Calu3 (cell line): ENCODE measurements around the gene GIMAP1. TPM values are rescaled to one million over a fixed set of nuclear protein-coding genes. Genes with fewer than 3 reads are reported as not detected.

Source experiments
- BruUV-seq: library from RNA; stranded (reverse); fragments of 400-500 nt; replicated peaks from 2 replicates; lab custom pipeline; 2021; lab: Mats Ljungman, UMichigan
- CTCF ChIA-PET: fragments of 300-600 bp; sonication (Branson Sonifier 250); formaldehyde crosslinking; loops from one replicate; lab custom pipeline; 2022; ENCODE audit warnings: antibody characterized with exemption; lab: Charles Lee
- DNase-seq: peaks from one replicate; pipeline ENCODE4 v3.0.0; 2022
- H3K27ac Mint-ChIP-seq: one replicate; pipeline ENCODE4 v1.8.0; 2022; ENCODE audit warnings: mixed read lengths; ENCODE audit not compliant: unreplicated experiment
- H3K27me3 Mint-ChIP-seq: one replicate; pipeline ENCODE4 v1.8.0; 2022; ENCODE audit warnings: mixed read lengths; ENCODE audit not compliant: unreplicated experiment
- H3K36me3 Mint-ChIP-seq: one replicate; pipeline ENCODE4 v1.8.0; 2022; ENCODE audit warnings: mild to moderate bottlenecking, moderate library complexity, mixed read lengths; ENCODE audit not compliant: insufficient read depth, unreplicated experiment
- H3K4me1 Mint-ChIP-seq: one replicate; pipeline ENCODE4 v1.8.0; 2022; ENCODE audit warnings: mild to moderate bottlenecking, low read depth, mixed read lengths; ENCODE audit not compliant: unreplicated experiment
- H3K4me3 Mint-ChIP-seq: one replicate; pipeline ENCODE4 v1.8.0; 2022; ENCODE audit warnings: mild to moderate bottlenecking, low read depth, moderate library complexity, mixed read lengths; ENCODE audit not compliant: unreplicated experiment
- H3K9me3 Mint-ChIP-seq: one replicate; pipeline ENCODE4 v1.8.0; 2022; ENCODE audit warnings: low read depth, mixed read lengths; ENCODE audit not compliant: unreplicated experiment
- CTCF ChIP-seq: fragments of 200-600 bp; IDR thresholded peaks from one replicate; pipeline ENCODE4 v1.8.0; 2022; ENCODE audit warnings: antibody characterized with exemption; ENCODE audit not compliant: unreplicated experiment
- intact Hi-C: fragments of 100-400 bp; cut with micrococcal nuclease; formaldehyde crosslinking; loops from one replicate; pipeline ENCODE4 v1.10.0; 2022; ENCODE audit not compliant: unreplicated experiment
- total RNA-seq: library from RNA; stranded (reverse); gene quantifications from 2 replicates; pipeline ENCODE4 v1.2.3, GENCODE V29; 2022

The GIMAP1 gene
- total RNA-seq, 1 experiment from 2014 or later: not detected

DNA sequence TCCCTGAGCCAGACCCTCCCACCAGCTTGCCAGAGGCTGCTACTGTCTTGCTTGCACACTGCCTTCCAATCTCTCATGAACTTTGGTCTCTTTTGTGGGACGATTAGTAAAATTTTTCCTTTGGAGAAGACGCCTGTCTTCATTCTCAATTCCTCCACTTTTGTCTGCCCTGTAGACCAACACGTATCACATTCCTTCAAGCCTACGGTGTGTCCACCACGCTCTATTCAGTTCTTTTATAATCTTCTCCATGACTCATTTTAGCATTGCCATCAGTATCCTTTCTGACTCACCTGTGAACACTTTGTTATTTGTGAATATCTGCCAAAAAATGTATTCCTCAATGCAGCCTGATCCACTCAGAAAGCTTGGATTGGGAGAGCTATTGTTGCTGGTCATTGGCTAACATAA lies 22.2 kb downstream of the GIMAP1 start:
- CTCF ChIA-PET: interaction anchor here (0.7 to 1.0 kb wide), 3 partner anchors 16 to 20 kb away, joined by 3 read pairs; no protein-coding TSS in a partner anchor
- DNase-seq: no peak
- no peaks in the 10 kb centered on the region for H3K9me3 Mint-ChIP-seq
- H3K36me3 Mint-ChIP-seq: no peaks in the 10 kb centered on the region
- BruUV-seq: no TSS peak
- no peak for TF ChIP-seq CTCF
- peaks cover 83% of the 10 kb centered on the region for H3K27me3 Mint-ChIP-seq
- H3K4me1 Mint-ChIP-seq: no peaks in the 10 kb centered on the region
- H3K27ac Mint-ChIP-seq: no peak overlapping the region
- intact Hi-C loops: no loop called here
- H3K4me3 Mint-ChIP-seq: no peak overlapping the region

- CTCF ChIA-PET: interaction anchor here (0.7 to 1.0 kb wide), 3 partner anchors 15 to 20 kb away, joined by 3 read pairs; no protein-coding TSS in a partner anchor
- Mint-ChIP-seq H3K4me1 (no peaks in the 10 kb centered on the region), H3K27ac (no peak overlapping the region), H3K9me3 (no peaks in the 10 kb centered on the region), H3K27me3 (peaks cover 83% of the 10 kb centered on the region), H3K36me3 (no peaks in the 10 kb centered on the region), H3K4me3 (no peak overlapping the region)
- TF ChIP-seq CTCF: no peak
- no peak for DNase-seq
- intact Hi-C loops: no loop called here
- no TSS peak for BruUV-seq
Measured at GRCh38 chr7:150739033-150739432, 22.6 kb downstream of the GIMAP1 start.

DNA sequence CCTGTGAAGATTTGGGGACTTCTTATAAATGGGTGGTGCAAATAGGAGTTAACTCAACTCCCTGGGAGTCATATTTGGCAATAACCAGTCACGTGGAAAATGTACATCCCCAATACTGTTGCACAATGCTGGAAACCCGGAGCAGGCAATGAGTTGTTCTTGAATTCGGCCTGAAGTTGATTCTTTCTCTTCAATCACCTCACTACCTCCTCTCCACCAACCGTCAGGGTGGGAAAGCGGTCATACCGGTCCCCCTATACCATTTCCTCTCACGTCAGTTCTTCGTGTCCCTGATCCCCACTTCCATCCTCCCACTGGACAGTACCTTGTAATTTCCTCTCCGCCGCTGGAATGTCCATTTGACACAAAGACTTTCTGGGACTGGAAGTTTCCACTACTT lies 23.6 kb downstream of the GIMAP1 start:
- intact Hi-C loops: no loop called here
- no peak for DNase-seq
- TF ChIP-seq CTCF: no peak
- Mint-ChIP-seq H3K9me3 (no peaks in the 10 kb centered on the region), H3K36me3 (no peaks in the 10 kb centered on the region), H3K4me1 (no peaks in the 10 kb centered on the region), H3K27me3 (peaks cover 83% of the 10 kb centered on the region), H3K4me3 (no peak overlapping the region), H3K27ac (no peak overlapping the region)
- no TSS peak for BruUV-seq
- CTCF ChIA-PET: no interaction called here

- TF ChIP-seq CTCF: no peak
- intact Hi-C loops: no loop called here
- no peak for DNase-seq
- Mint-ChIP-seq H3K27me3 (peaks cover 100% of the 10 kb centered on the region), H3K4me3 (no peak overlapping the region), H3K4me1 (no peaks in the 10 kb centered on the region), H3K36me3 (no peaks in the 10 kb centered on the region), H3K27ac (no peak overlapping the region), H3K9me3 (no peaks in the 10 kb centered on the region)
- CTCF ChIA-PET: interaction anchor here (0.6 kb wide), 1 partner anchor 133 kb away, joined by 3 read pairs; no protein-coding TSS in a partner anchor
- no TSS peak for BruUV-seq
Measured at GRCh38 chr7:150742286-150742968, 26.0 kb downstream of the GIMAP1 start.
